GM12872 (cell line): ENCODE data around the gene OR5H14.

ENCODE experiments used
- TF ChIP-seq, protein P1 (sequence below): IDR thresholded peaks from 3 replicates; pipeline ENCODE4 v1.5.1; 2011; ENCODE audit warnings: low read depth, mild to moderate bottlenecking, low read length, moderate library complexity; ENCODE audit not compliant: insufficient read depth

Gene OR5H14

DNA sequence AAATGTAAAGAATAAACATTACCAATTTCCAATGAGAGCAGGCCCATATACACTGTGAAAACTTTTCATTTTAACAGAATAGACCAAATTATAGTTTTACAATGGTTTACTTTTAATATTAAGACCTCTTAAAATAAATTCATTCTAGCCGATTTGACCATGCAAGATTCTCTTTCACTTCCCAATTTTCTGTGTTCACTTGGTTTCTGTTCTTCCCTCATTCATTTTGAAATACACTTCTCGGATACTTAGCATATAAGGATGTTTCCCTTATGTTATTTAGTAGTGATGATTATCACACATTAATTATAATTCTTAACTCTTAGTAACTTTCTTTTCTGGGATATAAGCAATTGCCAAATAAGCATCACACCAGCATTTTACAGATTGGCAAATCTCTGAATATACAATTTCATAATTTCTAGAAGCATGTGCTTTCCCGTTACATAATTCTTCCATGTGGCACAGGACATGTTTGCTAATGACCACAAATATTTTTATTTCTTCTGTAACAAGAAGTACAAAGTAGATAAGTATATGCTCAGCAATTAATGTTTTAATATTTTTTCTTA is 33.1 kb downstream of the OR5H14 start:
- TF ChIP-seq, protein P1, sequence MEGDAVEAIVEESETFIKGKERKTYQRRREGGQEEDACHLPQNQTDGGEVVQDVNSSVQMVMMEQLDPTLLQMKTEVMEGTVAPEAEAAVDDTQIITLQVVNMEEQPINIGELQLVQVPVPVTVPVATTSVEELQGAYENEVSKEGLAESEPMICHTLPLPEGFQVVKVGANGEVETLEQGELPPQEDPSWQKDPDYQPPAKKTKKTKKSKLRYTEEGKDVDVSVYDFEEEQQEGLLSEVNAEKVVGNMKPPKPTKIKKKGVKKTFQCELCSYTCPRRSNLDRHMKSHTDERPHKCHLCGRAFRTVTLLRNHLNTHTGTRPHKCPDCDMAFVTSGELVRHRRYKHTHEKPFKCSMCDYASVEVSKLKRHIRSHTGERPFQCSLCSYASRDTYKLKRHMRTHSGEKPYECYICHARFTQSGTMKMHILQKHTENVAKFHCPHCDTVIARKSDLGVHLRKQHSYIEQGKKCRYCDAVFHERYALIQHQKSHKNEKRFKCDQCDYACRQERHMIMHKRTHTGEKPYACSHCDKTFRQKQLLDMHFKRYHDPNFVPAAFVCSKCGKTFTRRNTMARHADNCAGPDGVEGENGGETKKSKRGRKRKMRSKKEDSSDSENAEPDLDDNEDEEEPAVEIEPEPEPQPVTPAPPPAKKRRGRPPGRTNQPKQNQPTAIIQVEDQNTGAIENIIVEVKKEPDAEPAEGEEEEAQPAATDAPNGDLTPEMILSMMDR: no peak

DNA sequence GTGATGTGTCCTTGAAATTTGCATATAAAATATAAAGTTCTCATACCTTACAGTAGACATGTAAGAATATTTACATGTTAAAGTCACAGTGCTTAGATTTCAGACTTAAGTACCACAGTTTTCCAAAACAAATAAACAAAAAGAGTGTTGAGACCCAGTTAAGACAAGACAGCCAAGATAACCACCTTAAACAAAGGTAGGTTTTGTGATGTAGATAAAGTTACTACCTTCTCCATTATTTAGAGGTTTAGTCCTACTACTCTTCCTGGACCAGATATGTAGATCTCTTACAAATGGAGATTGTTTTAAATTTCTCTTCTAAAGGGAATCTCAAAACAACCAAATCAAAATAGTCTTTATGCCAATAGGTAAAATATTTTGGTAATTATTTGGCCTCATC is 34.9 kb downstream of the OR5H14 start:
- TF ChIP-seq, protein P1: no peak

DNA sequence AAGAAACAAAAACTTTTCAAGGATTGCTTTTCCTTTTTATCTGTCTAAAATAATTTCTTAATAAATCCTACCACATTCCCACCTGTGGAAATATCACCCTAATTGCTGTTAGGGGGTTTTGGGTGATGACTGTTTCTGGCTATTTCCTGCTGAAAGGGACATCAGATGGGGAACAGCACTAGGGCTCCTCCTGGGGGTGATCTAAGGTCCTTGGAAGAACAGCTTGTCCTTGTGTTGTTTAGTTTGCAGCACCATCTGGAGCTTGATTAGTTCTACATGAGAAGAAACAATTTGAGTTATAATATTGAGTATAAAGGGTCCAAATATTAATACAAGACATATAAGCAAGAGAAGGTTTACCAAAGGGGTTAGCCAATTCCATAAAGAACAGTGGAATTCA is 37.9 kb downstream of the OR5H14 start:
- TF ChIP-seq, protein P1: no peak

- TF ChIP-seq, protein P1: peak; percentile 61
Observed at GRCh38 chr3:98188545-98188944, 41.3 kb downstream of the OR5H14 start.

DNA sequence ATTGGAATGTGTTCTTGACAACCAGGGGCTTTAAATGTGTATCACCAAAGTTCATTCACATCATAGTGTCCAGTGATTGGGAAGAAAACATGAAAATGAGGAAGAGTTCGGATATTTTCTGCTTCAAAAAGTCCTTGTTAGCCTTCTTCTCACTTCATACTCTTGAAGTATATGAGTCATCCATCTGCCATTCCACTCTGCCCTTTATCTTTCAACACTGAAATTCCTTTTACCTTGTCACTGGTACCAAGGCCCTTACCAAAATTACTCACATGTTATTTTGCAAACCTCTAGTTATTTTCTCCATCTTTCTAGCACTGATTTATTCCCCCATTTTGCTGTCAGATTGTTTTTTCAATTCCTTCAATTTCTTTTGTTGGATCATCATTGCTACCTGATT is 51.7 kb downstream of the OR5H14 start:
- TF ChIP-seq, protein P1: no peak
